Neuronal stem cell (in vitro differentiated cells): ENCODE results near the gene CMTM2.

Experiments
- DNase-seq: peaks from one replicate; pipeline ENCODE4 v3.0.0-alpha.2; 2013; ENCODE audit warnings: low spot score
- H2AFZ ChIP-seq: one replicate; pipeline ENCODE4 v1.6.1; 2013; ENCODE audit warnings: mild to moderate bottlenecking, low read length, inconsistent platforms
- H2AK5ac ChIP-seq: 2 replicates; pipeline ENCODE4 v1.6.1; 2013; ENCODE audit warnings: low read depth, mild to moderate bottlenecking, inconsistent platforms, low read length, moderate library complexity, mixed read lengths
- H2BK120ac ChIP-seq: 2 replicates; pipeline ENCODE4 v1.6.1; 2013; ENCODE audit warnings: low read depth, mild to moderate bottlenecking, inconsistent platforms, low read length, moderate library complexity, mixed read lengths
- H2BK12ac ChIP-seq: one replicate; pipeline ENCODE4 v1.6.1; 2013; ENCODE audit warnings: low read length, inconsistent platforms
- H2BK15ac ChIP-seq: 2 replicates; pipeline ENCODE4 v1.6.1; 2013; ENCODE audit warnings: mild to moderate bottlenecking, low read length, inconsistent platforms, mixed read lengths
- H2BK5ac ChIP-seq: one replicate; pipeline ENCODE4 v1.6.1; 2013; ENCODE audit warnings: inconsistent platforms, mild to moderate bottlenecking, low read length, moderate library complexity
- H3K14ac ChIP-seq: one replicate; pipeline ENCODE4 v1.6.1; 2013; ENCODE audit warnings: low read length, inconsistent platforms
- H3K18ac ChIP-seq: 2 replicates; pipeline ENCODE4 v1.6.1; 2013; ENCODE audit warnings: low read length, inconsistent platforms
- H3K23ac ChIP-seq: 2 replicates; pipeline ENCODE4 v1.6.1; 2013; ENCODE audit warnings: low read depth, mild to moderate bottlenecking, mixed read lengths, low read length, inconsistent platforms; ENCODE audit not compliant: poor library complexity
- H3K27ac ChIP-seq: replicated peaks from 3 replicates; pipeline ENCODE4 v1.5.1; 2013; ENCODE audit warnings: low read length, inconsistent platforms
- H3K27me3 ChIP-seq, 3 experiments: 2 replicates each; pipeline ENCODE4 v1.6.1; 2013; ENCODE audit warnings: low read length in 3 of 3, mild to moderate bottlenecking in 2 of 3, inconsistent platforms in 1 of 3, low read depth in 1 of 3, mixed read lengths in 1 of 3, moderate library complexity in 1 of 3; ENCODE audit not compliant: control insufficient read depth in 3 of 3, insufficient read depth in 3 of 3
- H3K36me3 ChIP-seq, 2 donors: replicated peaks in 1 of 2; 2 replicates each; pipeline ENCODE4 v1.6.1; 2013; ENCODE audit warnings: low read length in 2 of 2; ENCODE audit not compliant: control insufficient read depth in 2 of 2, insufficient read depth in 2 of 2
- H3K4ac ChIP-seq: 2 replicates; pipeline ENCODE4 v1.6.1; 2013; ENCODE audit warnings: inconsistent platforms, mild to moderate bottlenecking, low read length, moderate library complexity
- H3K4me1 ChIP-seq, 2 donors: 1 replicate in 1 of 2; 2 replicates in 1 of 2; pipeline ENCODE4 v1.6.1; 2013; ENCODE audit warnings: low read length in 2 of 2, low read depth in 1 of 2; ENCODE audit not compliant: control insufficient read depth in 2 of 2, insufficient read depth in 1 of 2
- H3K4me2 ChIP-seq: one replicate; pipeline ENCODE4 v1.6.1; 2013; ENCODE audit warnings: mild to moderate bottlenecking, low read length, inconsistent platforms; ENCODE audit not compliant: insufficient read depth, poor library complexity, severe bottlenecking
- H3K4me3 ChIP-seq, 2 donors: 2 replicates each; pipeline ENCODE4 v1.5.1; 2013; ENCODE audit warnings: low read length in 2 of 2, mild to moderate bottlenecking in 2 of 2, inconsistent platforms in 1 of 2, moderate library complexity in 1 of 2
- H3K79me1 ChIP-seq: one replicate; pipeline ENCODE4 v1.6.1; 2013; ENCODE audit warnings: low read depth, mild to moderate bottlenecking, inconsistent platforms, low read length, moderate library complexity
- H3K9ac ChIP-seq: one replicate; pipeline ENCODE4 v1.6.1; 2013; ENCODE audit warnings: mild to moderate bottlenecking, low read depth, low read length, inconsistent platforms; ENCODE audit not compliant: poor library complexity
- H3K9me3 ChIP-seq, 2 donors: replicated peaks in 1 of 2; 2 replicates each; pipeline versions ENCODE3 to v1.6.1; 2013; ENCODE audit warnings: low read length in 2 of 2, mild to moderate bottlenecking in 2 of 2, inconsistent platforms in 1 of 2, low read depth in 1 of 2, mixed read lengths in 1 of 2, moderate library complexity in 1 of 2; ENCODE audit not compliant: control insufficient read depth in 2 of 2, insufficient read depth in 1 of 2
- H4K8ac ChIP-seq: one replicate; pipeline ENCODE4 v1.6.1; 2013; ENCODE audit warnings: low read depth, mild to moderate bottlenecking, inconsistent platforms, low read length, moderate library complexity
- H4K91ac ChIP-seq: one replicate; pipeline ENCODE4 v1.6.1; 2013; ENCODE audit warnings: low read length, low read depth, mild to moderate bottlenecking, inconsistent platforms; ENCODE audit not compliant: poor library complexity
- WGBS, 2 donors: extraction: QIAGEN DNeasy Blood & Tissue Kit; methylation state at CpG; one replicate each; pipeline ENCODE4 v1.1.7; 2013; ENCODE audit warnings: missing lambda C conversion rate in 2 of 2, mixed read lengths in 1 of 2; ENCODE audit not compliant: insufficient read length in 2 of 2, insufficient replicate concordance in 1 of 2; ENCODE audit errors: extremely low coverage in 2 of 2; 5-methylcytosine and 5-hydroxymethylcytosine counted together

Gene CMTM2

GRCh38 chr16:66542396-66542795, 36.9 kb upstream of the CMTM2 start:
- H3K23ac ChIP-seq, result no peak overlapping the region
- H3K9me3 ChIP-seq, result no peaks in the 10 kb centered on the region
- no peak for DNase-seq
- H3K27me3 ChIP-seq, result no peaks in the 10 kb centered on the region
- H3K9ac ChIP-seq, result no peak overlapping the region
- no peak overlapping the region for H3K14ac ChIP-seq
- no peak overlapping the region for H3K27ac ChIP-seq
- H4K91ac ChIP-seq, result no peak overlapping the region
- no peak overlapping the region for H4K8ac ChIP-seq
- no peak overlapping the region for H2BK120ac ChIP-seq
- H2BK5ac ChIP-seq, result no peak overlapping the region
- H3K18ac ChIP-seq, result no peak overlapping the region
- no CpG with 5 or more reads among the region's 3 CpGs for WGBS, 2 donors
- H3K4me2 ChIP-seq, result no peak overlapping the region
- no peak overlapping the region for H3K4ac ChIP-seq
- H3K79me1 ChIP-seq, result no peaks in the 10 kb centered on the region
- no peak overlapping the region for H3K4me3 ChIP-seq
- peaks cover 2 to 6% of the 10 kb centered on the region in 2 donors for H3K4me1 ChIP-seq
- no peak overlapping the region for H2AFZ ChIP-seq
- no peak overlapping the region for H2BK15ac ChIP-seq
- peaks cover 0 to 38% of the 10 kb centered on the region in 2 donors for H3K36me3 ChIP-seq
- no peak overlapping the region for H2AK5ac ChIP-seq
- no peak overlapping the region for H2BK12ac ChIP-seq

GRCh38 chr16:66543541-66543940, 35.7 kb upstream of the CMTM2 start:
- H2AFZ ChIP-seq, result no peak overlapping the region
- no peak overlapping the region for H2BK5ac ChIP-seq
- H3K27ac ChIP-seq, result no peak overlapping the region

GRCh38 chr16:66544016-66544757, 35.1 kb upstream of the CMTM2 start:
- Histone ChIP-seq H3K14ac (no peak overlapping the region), H4K8ac (no peak overlapping the region), H3K4ac (no peak overlapping the region), H4K91ac (no peak overlapping the region), H3K27me3 (no peaks in the 10 kb centered on the region), H2AFZ (no peak overlapping the region), H3K27ac (no peak overlapping the region), H3K9ac (no peak overlapping the region), H3K4me1 (peaks cover 2 to 8% of the 10 kb centered on the region in 2 donors), H3K4me3 (no peak overlapping the region), H3K9me3 (no peaks in the 10 kb centered on the region), H3K36me3 (peaks cover 0 to 29% of the 10 kb centered on the region in 2 donors), H2BK120ac (no peak overlapping the region), H3K79me1 (no peaks in the 10 kb centered on the region), H2AK5ac (no peak overlapping the region), H3K23ac (no peak overlapping the region), H3K4me2 (no peak overlapping the region), H3K18ac (no peak overlapping the region), H2BK12ac (no peak overlapping the region), H2BK5ac (no peak overlapping the region), H2BK15ac (no peak overlapping the region)
- no CpG with 5 or more reads among the region's 7 CpGs for WGBS, 2 donors
- DNase-seq, result no peak

More at GRCh38 chr16:66543541-66543940, 35.7 kb upstream of the CMTM2 start:
- H3K27me3 ChIP-seq, result no peaks in the 10 kb centered on the region
- no peak overlapping the region for H2BK12ac ChIP-seq
- no peak for DNase-seq
- peaks cover 0 to 34% of the 10 kb centered on the region in 2 donors for H3K36me3 ChIP-seq
- no peak overlapping the region for H3K9ac ChIP-seq
- H3K18ac ChIP-seq, result peak overlapping the region; percentile 20
- no peaks in the 10 kb centered on the region for H3K9me3 ChIP-seq
- H3K4me1 ChIP-seq, result peaks cover 2 to 6% of the 10 kb centered on the region in 2 donors
- peak overlapping the region; percentile 22 for H4K91ac ChIP-seq
- no CpG with 5 or more reads among the region's 6 CpGs for WGBS, 2 donors
- no peaks in the 10 kb centered on the region for H3K79me1 ChIP-seq
- no peak overlapping the region for H3K4me3 ChIP-seq
- H3K4ac ChIP-seq, result no peak overlapping the region
- H3K23ac ChIP-seq, result no peak overlapping the region
- H3K4me2 ChIP-seq, result no peak overlapping the region
- H3K14ac ChIP-seq, result no peak overlapping the region
- H2AK5ac ChIP-seq, result peak overlapping the region; percentile 11
- H2BK15ac ChIP-seq, result no peak overlapping the region
- H2BK120ac ChIP-seq, result peak overlapping the region; percentile 1
- H4K8ac ChIP-seq, result no peak overlapping the region

- Histone ChIP-seq H2AFZ (no peak overlapping the region), H2BK120ac (no peak overlapping the region), H2AK5ac (no peak overlapping the region), H3K9me3 (no peaks in the 10 kb centered on the region), H3K4me1 (peaks cover 4 to 9% of the 10 kb centered on the region in 2 donors), H3K4me2 (no peak overlapping the region), H3K27ac (no peak overlapping the region), H3K4ac (no peak overlapping the region), H3K27me3 (no peaks in the 10 kb centered on the region), H3K36me3 (peaks cover 0 to 13% of the 10 kb centered on the region in 2 donors), H2BK12ac (no peak overlapping the region), H3K14ac (no peak overlapping the region), H3K4me3 (no peak overlapping the region), H3K9ac (no peak overlapping the region), H3K23ac (no peak overlapping the region), H2BK15ac (no peak overlapping the region), H2BK5ac (no peak overlapping the region), H4K8ac (no peak overlapping the region), H3K18ac (no peak overlapping the region), H3K79me1 (no peaks in the 10 kb centered on the region), H4K91ac (no peak overlapping the region)
- no CpG with 5 or more reads among the region's 5 CpGs for WGBS, 2 donors
- no peak for DNase-seq
Measured at GRCh38 chr16:66547101-66547989, 31.9 kb upstream of the CMTM2 start.
